Neural cell (in vitro differentiated cells): ENCODE data around the gene MRPL36. TPM values are rescaled to one million over a fixed set of nuclear protein-coding genes. Genes with fewer than 3 reads are reported as not detected.

Source experiments
- H2AFZ ChIP-seq: fragments of 200-600, 300-800 bp; sonication (generic), shearing (Covaris generic); 2 replicates; pipeline ENCODE4 v1.6.0; 2014; ENCODE audit warnings: low read depth, mild to moderate bottlenecking, antibody characterized with exemption, low read length, moderate library complexity
- H3F3A ChIP-seq: fragments of 200-600 bp; shearing (Covaris generic); 2 replicates; pipeline ENCODE4 v1.6.1; 2016; ENCODE audit warnings: mild to moderate bottlenecking, moderate library complexity, mixed read lengths, antibody characterized with exemption, low read length; ENCODE audit not compliant: insufficient read depth, poor library complexity, severe bottlenecking
- H3K27ac ChIP-seq: fragments of 200-600, 300-800 bp; sonication (generic), shearing (Covaris generic); 2 replicates; pipeline ENCODE4 v1.5.1; 2014; ENCODE audit warnings: mild to moderate bottlenecking, low read length, moderate library complexity
- H3K27me3 ChIP-seq: fragments of 300-800, 200-600 bp; sonication (generic), shearing (Covaris generic); 2 replicates; pipeline ENCODE4 v1.6.0; 2014; ENCODE audit warnings: mild to moderate bottlenecking, low read depth, low read length, moderate library complexity; ENCODE audit not compliant: insufficient read depth
- H3K36me3 ChIP-seq: fragments of 300-800, 200-600 bp; sonication (generic), shearing (Covaris generic); 2 replicates; pipeline ENCODE4 v1.5.1; 2014; ENCODE audit warnings: mild to moderate bottlenecking, antibody characterized with exemption, low read length, moderate library complexity; ENCODE audit not compliant: insufficient read depth
- H3K4me2 ChIP-seq: fragments of 300-800, 200-600 bp; sonication (generic), shearing (Covaris generic); 2 replicates; pipeline ENCODE4 v1.6.0; 2014; ENCODE audit warnings: mild to moderate bottlenecking, low read length
- H3K4me3 ChIP-seq: fragments of 300-800, 200-600 bp; sonication (generic), shearing (Covaris generic); 2 replicates; pipeline ENCODE4 v1.5.1; 2014; ENCODE audit warnings: mild to moderate bottlenecking, low read length, moderate library complexity
- H3K79me2 ChIP-seq: fragments of 200-600 bp; shearing (Covaris generic); replicated peaks from 2 replicates; pipeline ENCODE4 v1.6.0; 2014; ENCODE audit warnings: mild to moderate bottlenecking, low read length, moderate library complexity; ENCODE audit not compliant: insufficient read depth
- H3K9ac ChIP-seq: fragments of 300-800, 200-600 bp; sonication (generic), shearing (Covaris generic); 2 replicates; pipeline ENCODE4 v1.6.1; 2016; ENCODE audit warnings: mild to moderate bottlenecking, low read length, mixed read lengths
- H3K9me2 ChIP-seq: fragments of 200-600 bp; shearing (Covaris generic); 2 replicates; pipeline ENCODE4 v1.6.1; 2016; ENCODE audit warnings: mild to moderate bottlenecking, low read length, mixed read lengths; ENCODE audit not compliant: insufficient read depth
- H3K9me3 ChIP-seq: fragments of 200-600, 300-800 bp; sonication (generic), shearing (Covaris generic); 2 replicates; pipeline ENCODE4 v1.6.1; 2016; ENCODE audit warnings: mild to moderate bottlenecking, mixed run types, low read length, moderate library complexity, mixed read lengths
- H4K20me1 ChIP-seq: fragments of 200-600 bp; shearing (Covaris generic); 2 replicates; pipeline ENCODE4 v1.6.1; 2016; ENCODE audit warnings: mild to moderate bottlenecking, mixed run types; ENCODE audit not compliant: insufficient read depth
- CTCF ChIP-seq: fragments of 450-650 bp; IDR thresholded peaks from 2 replicates; pipeline ENCODE4 v1.5.1; 2014; ENCODE audit warnings: antibody characterized with exemption, mild to moderate bottlenecking, moderate library complexity; ENCODE audit not compliant: poor library complexity, severe bottlenecking
- EP300 ChIP-seq: fragments of 450-650 bp; conservative IDR thresholded peaks from 2 replicates; pipeline ENCODE4 v1.6.1; 2014; ENCODE audit warnings: antibody characterized with exemption, mild to moderate bottlenecking, moderate library complexity; ENCODE audit not compliant: poor library complexity, severe bottlenecking
- EZH2 ChIP-seq: fragments of 200-600, 300-800 bp; shearing (Covaris generic), sonication (generic); IDR thresholded peaks from 2 replicates; pipeline ENCODE4 v1.6.1; 2014; ENCODE audit warnings: antibody characterized with exemption, low read length, borderline replicate concordance, mild to moderate bottlenecking; ENCODE audit not compliant: insufficient read depth, poor library complexity, severe bottlenecking
- MXI1 ChIP-seq: fragments of 450-650 bp; conservative IDR thresholded peaks from 2 replicates; pipeline ENCODE4 v1.6.1; 2014; ENCODE audit warnings: antibody characterized with exemption, mild to moderate bottlenecking; ENCODE audit not compliant: poor library complexity, severe bottlenecking
- POLR2AphosphoS5 ChIP-seq: IDR thresholded peaks from 2 replicates; pipeline ENCODE4 v1.6.1; 2012
- RAD21 ChIP-seq: fragments of 450-650 bp; conservative IDR thresholded peaks from 2 replicates; pipeline ENCODE4 v1.6.1; 2014; ENCODE audit warnings: antibody characterized with exemption, mild to moderate bottlenecking, moderate library complexity
- REST ChIP-seq: IDR thresholded peaks from 2 replicates; pipeline ENCODE4 v1.6.1; 2012; ENCODE audit warnings: borderline replicate concordance
- SMC3 ChIP-seq: fragments of 450-650 bp; conservative IDR thresholded peaks from 2 replicates; pipeline ENCODE4 v1.6.1; 2014; ENCODE audit warnings: antibody characterized with exemption, mild to moderate bottlenecking, moderate library complexity; ENCODE audit not compliant: poor library complexity
- TAF1 ChIP-seq: IDR thresholded peaks from 2 replicates; pipeline ENCODE4 v1.6.1; 2012; ENCODE audit warnings: low read depth
- polyA plus RNA-seq: library from polyadenylated mRNA; depleted of rRNA; stranded (reverse); fragments of >200 nt; gene quantifications from 2 replicates; pipeline ENCODE4 v1.2.3, GENCODE V29; 2014

Gene MRPL36
- polyA plus RNA-seq, 1 donor from 2014 or later = 51.9 TPM

GRCh38 chr5:1783216-1783554 lies 16.5 kb downstream of the MRPL36 start:
- H3K9ac ChIP-seq = no peak overlapping the region
- H3K9me2 ChIP-seq = no peaks in the 10 kb centered on the region
- H3K4me3 ChIP-seq = no peak overlapping the region
- H3K4me2 ChIP-seq = no peak overlapping the region
- no peaks in the 10 kb centered on the region for H3F3A ChIP-seq
- no peak for TF ChIP-seq EP300
- TF ChIP-seq MXI1 = no peak
- TF ChIP-seq RAD21 = no peak
- no peak for TF ChIP-seq REST
- TF ChIP-seq EZH2 = no peak
- TF ChIP-seq CTCF = no peak
- TF ChIP-seq POLR2AphosphoS5 = no peak
- TF ChIP-seq TAF1 = no peak
- no peak for TF ChIP-seq SMC3
- H3K36me3 ChIP-seq = no peaks in the 10 kb centered on the region
- H2AFZ ChIP-seq = no peak overlapping the region
- H3K9me3 ChIP-seq = no peaks in the 10 kb centered on the region
- no peaks in the 10 kb centered on the region for H4K20me1 ChIP-seq
- H3K79me2 ChIP-seq = no peaks in the 10 kb centered on the region
- no peaks in the 10 kb centered on the region for H3K27me3 ChIP-seq
- H3K27ac ChIP-seq = no peak overlapping the region

- no peaks in the 10 kb centered on the region for H4K20me1 ChIP-seq
- TF ChIP-seq EP300 = no peak
- TF ChIP-seq RAD21 = no peak
Measured at GRCh38 chr5:1782385-1783215, 17.0 kb downstream of the MRPL36 start.

More at GRCh38 chr5:1782385-1783215, 17.0 kb downstream of the MRPL36 start:
- no peaks in the 10 kb centered on the region for H3K9me2 ChIP-seq
- no peaks in the 10 kb centered on the region for H3K9me3 ChIP-seq
- H3K27ac ChIP-seq = no peak overlapping the region
- H3K36me3 ChIP-seq = no peaks in the 10 kb centered on the region
- H3K4me2 ChIP-seq = no peak overlapping the region
- no peak overlapping the region for H2AFZ ChIP-seq
- no peaks in the 10 kb centered on the region for H3K79me2 ChIP-seq
- no peaks in the 10 kb centered on the region for H3K27me3 ChIP-seq
- no peaks in the 10 kb centered on the region for H3F3A ChIP-seq
- no peak overlapping the region for H3K9ac ChIP-seq
- H3K4me3 ChIP-seq = no peak overlapping the region
